H9 (cell line): Measurements from ENCODE around the gene GRIN2A. TPM values are rescaled to one million over a fixed set of nuclear protein-coding genes. Genes with fewer than 3 reads are reported as not detected.

Experiments used
- DNase-seq: peaks from one replicate; pipeline ENCODE4 v3.0.0-alpha.2; 2017
- H2AFZ ChIP-seq: one replicate; pipeline ENCODE4 v1.6.1; 2013; ENCODE audit warnings: mild to moderate bottlenecking, low read length, control low read depth, moderate library complexity
- H2AK5ac ChIP-seq: 2 replicates; pipeline ENCODE4 v1.6.1; 2013; ENCODE audit warnings: low read length, control low read depth, mixed read lengths; ENCODE audit not compliant: insufficient read length
- H2BK120ac ChIP-seq: one replicate; pipeline ENCODE4 v1.6.1; 2013; ENCODE audit warnings: low read depth, mild to moderate bottlenecking, low read length, control low read depth, inconsistent platforms; ENCODE audit not compliant: poor library complexity, severe bottlenecking
- H2BK12ac ChIP-seq: 2 replicates; pipeline ENCODE4 v1.6.1; 2013; ENCODE audit warnings: low read length, control low read depth, mixed read lengths, low read depth; ENCODE audit not compliant: insufficient read length
- H2BK15ac ChIP-seq: 2 replicates; pipeline ENCODE4 v1.6.1; 2013; ENCODE audit warnings: low read depth, low read length, control low read depth
- H2BK20ac ChIP-seq: one replicate; pipeline ENCODE4 v1.6.1; 2013; ENCODE audit warnings: low read depth, mild to moderate bottlenecking, low read length, control low read depth, inconsistent platforms; ENCODE audit not compliant: poor library complexity, severe bottlenecking
- H2BK5ac ChIP-seq: 2 replicates; pipeline ENCODE4 v1.6.1; 2013; ENCODE audit warnings: low read length, control low read depth, mixed read lengths; ENCODE audit not compliant: insufficient read length
- H3K14ac ChIP-seq: 2 replicates; pipeline ENCODE4 v1.6.1; 2013; ENCODE audit warnings: low read length, control low read depth; ENCODE audit not compliant: insufficient read depth
- H3K18ac ChIP-seq: 2 replicates; pipeline ENCODE4 v1.6.1; 2013; ENCODE audit warnings: low read depth, mild to moderate bottlenecking, mixed read lengths, low read length, control low read depth; ENCODE audit not compliant: insufficient read length
- H3K23ac ChIP-seq: 2 replicates; pipeline ENCODE4 v1.6.1; 2013; ENCODE audit warnings: low read length, control low read depth, mixed read lengths, low read depth; ENCODE audit not compliant: insufficient read length
- H3K23me2 ChIP-seq: 2 replicates; pipeline ENCODE4 v1.6.1; 2013; ENCODE audit warnings: low read depth, mild to moderate bottlenecking, mixed read lengths, low read length, control low read depth; ENCODE audit not compliant: insufficient read length, poor library complexity, severe bottlenecking
- H3K27ac ChIP-seq: 2 replicates; pipeline ENCODE4 v1.5.1; 2013; ENCODE audit warnings: low read length, control low read depth, mixed read lengths, low read depth; ENCODE audit not compliant: insufficient read length
- H3K27me3 ChIP-seq: 2 replicates; pipeline ENCODE4 v1.6.1; 2013; ENCODE audit warnings: low read length, control low read depth, inconsistent platforms; ENCODE audit not compliant: insufficient read depth
- H3K4ac ChIP-seq: 2 replicates; pipeline ENCODE4 v1.6.1; 2013; ENCODE audit warnings: low read depth, mild to moderate bottlenecking, control low read depth, inconsistent platforms, low read length, moderate library complexity
- H3K4me1 ChIP-seq: 2 replicates; pipeline ENCODE4 v1.6.1; 2013; ENCODE audit warnings: low read length, control low read depth, inconsistent platforms; ENCODE audit not compliant: insufficient read depth
- H3K4me2 ChIP-seq: 2 replicates; pipeline ENCODE4 v1.6.1; 2013; ENCODE audit warnings: low read length, control low read depth, mixed read lengths; ENCODE audit not compliant: insufficient read length, insufficient read depth
- H3K56ac ChIP-seq: 2 replicates; pipeline ENCODE4 v1.6.1; 2013; ENCODE audit warnings: low read depth, mild to moderate bottlenecking, mixed read lengths, low read length, control low read depth; ENCODE audit not compliant: insufficient read length
- H3K79me1 ChIP-seq: 2 replicates; pipeline ENCODE4 v1.6.1; 2013; ENCODE audit warnings: low read depth, mild to moderate bottlenecking, moderate library complexity, low read length, control low read depth, inconsistent platforms; ENCODE audit not compliant: insufficient read depth, poor library complexity, severe bottlenecking
- H3K79me2 ChIP-seq: 2 replicates; pipeline ENCODE4 v1.6.1; 2013; ENCODE audit warnings: low read length, control low read depth, inconsistent platforms; ENCODE audit not compliant: insufficient read depth
- H3K9ac ChIP-seq: 2 replicates; pipeline ENCODE4 v1.6.1; 2013; ENCODE audit warnings: low read length, control low read depth, mixed read lengths; ENCODE audit not compliant: insufficient read length; ENCODE audit errors: extremely low read depth
- H3K9me3 ChIP-seq: one replicate; pipeline ENCODE4 v1.6.1; 2013; ENCODE audit warnings: low read depth, low read length, inconsistent platforms; ENCODE audit not compliant: control insufficient read depth
- H3T11ph ChIP-seq: one replicate; pipeline ENCODE4 v1.6.1; 2013; ENCODE audit warnings: mild to moderate bottlenecking, low read length, control low read depth, inconsistent platforms
- H4K20me1 ChIP-seq: one replicate; pipeline ENCODE4 v1.6.1; 2013; ENCODE audit not compliant: control insufficient read depth, insufficient read length, insufficient read depth
- H4K5ac ChIP-seq: 2 replicates; pipeline ENCODE4 v1.6.1; 2013; ENCODE audit warnings: low read depth, mild to moderate bottlenecking, mixed read lengths, low read length, control low read depth; ENCODE audit not compliant: insufficient read length
- H4K8ac ChIP-seq: replicated peaks from 2 replicates; pipeline ENCODE4 v1.6.1; 2013; ENCODE audit warnings: low read length, control low read depth, mixed read lengths, low read depth; ENCODE audit not compliant: insufficient read length
- H4K91ac ChIP-seq: 2 replicates; pipeline ENCODE4 v1.6.1; 2013; ENCODE audit warnings: low read depth, mild to moderate bottlenecking, moderate library complexity, mixed read lengths, low read length, control low read depth; ENCODE audit not compliant: insufficient read length
- H3K27ac Mint-ChIP-seq, 3 experiments: 2 replicates in 2 of 3; 3 replicates in 1 of 3; pipeline ENCODE4 v1.8.0; 2020 to 2021; ENCODE audit warnings: mixed read lengths in 3 of 3, mild to moderate bottlenecking in 1 of 3, moderate library complexity in 1 of 3
- H3K27me3 Mint-ChIP-seq: 2 replicates; pipeline ENCODE4 v1.8.0; 2021; ENCODE audit warnings: low read depth, mild to moderate bottlenecking, moderate library complexity, mixed read lengths
- H3K36me3 Mint-ChIP-seq, 3 experiments: 2 replicates in 2 of 3; 3 replicates in 1 of 3; pipeline ENCODE4 v1.8.0; 2020 to 2021; ENCODE audit warnings: low read depth in 3 of 3, mixed read lengths in 3 of 3; ENCODE audit not compliant: insufficient read depth in 1 of 3
- H3K4me1 Mint-ChIP-seq, 2 experiments: 2 replicates each; pipeline ENCODE4 v1.8.0; 2020; ENCODE audit warnings: mixed read lengths in 2 of 2
- H3K4me3 Mint-ChIP-seq, 2 experiments: 2 replicates in 1 of 2; 3 replicates in 1 of 2; pipeline ENCODE4 v1.8.0; 2020 to 2021; ENCODE audit warnings: mild to moderate bottlenecking in 2 of 2, mixed read lengths in 2 of 2, moderate library complexity in 1 of 2
- H3K9me3 Mint-ChIP-seq, 2 experiments: 2 replicates in 1 of 2; 3 replicates in 1 of 2; pipeline ENCODE4 v1.8.0; 2020; ENCODE audit warnings: mild to moderate bottlenecking in 2 of 2, mixed read lengths in 2 of 2, moderate library complexity in 1 of 2
- CTCF ChIP-seq: fragments of 200-600 bp; sonication (generic); conservative IDR thresholded peaks from 3 replicates; pipeline ENCODE4 v1.8.0; 2021; ENCODE audit warnings: antibody characterized with exemption, mild to moderate bottlenecking
- WGBS: extraction: QIAGEN DNeasy Blood & Tissue Kit; methylation state at CpG from one replicate; pipeline ENCODE4 v1.1.7; 2013; ENCODE audit warnings: missing lambda C conversion rate, low lambda C conversion rate, mixed read lengths; ENCODE audit not compliant: insufficient read length; ENCODE audit errors: extremely low coverage; 5-methylcytosine and 5-hydroxymethylcytosine counted together
- total RNA-seq: library from RNA; stranded (reverse); gene quantifications from 2 replicates; pipeline ENCODE4 v1.2.1, GENCODE V29; 2021

Gene GRIN2A
- total RNA-seq, 1 experiment from 2014 or later, result 1.5 TPM

- Histone ChIP-seq H2BK120ac (no peak overlapping the region), H3K4me2 (no peak overlapping the region), H3T11ph (no peak overlapping the region), H4K8ac (no peak overlapping the region), H3K23ac (no peak overlapping the region), H2AK5ac (no peak overlapping the region), H3K18ac (no peak overlapping the region), H3K9ac (no peak overlapping the region), H3K9me3 (no peaks in the 10 kb centered on the region), H2BK12ac (no peak overlapping the region), H3K14ac (no peak overlapping the region), H3K27ac (no peak overlapping the region), H4K20me1 (no peaks in the 10 kb centered on the region), H4K5ac (no peak overlapping the region), H3K27me3 (no peaks in the 10 kb centered on the region), H3K79me2 (no peaks in the 10 kb centered on the region), H3K4me1 (no peaks in the 10 kb centered on the region), H3K56ac (no peak overlapping the region), H2BK5ac (no peak overlapping the region), H4K91ac (no peak overlapping the region), H2BK15ac (no peak overlapping the region), H2BK20ac (no peak overlapping the region), H2AFZ (no peak overlapping the region), H3K79me1 (no peaks in the 10 kb centered on the region), H3K4ac (no peak overlapping the region), H3K23me2 (no peaks in the 10 kb centered on the region)
- WGBS, result no CpG with 5 or more reads among the region's 2 CpGs
- H3K27me3 Mint-ChIP-seq, result no peaks in the 10 kb centered on the region
- no peaks in the 10 kb centered on the region for H3K36me3 Mint-ChIP-seq
- DNase-seq, result no peak
- H3K4me1 Mint-ChIP-seq, result peaks cover 0 to 3% of the 10 kb centered on the region in 2 experiments; a peak in 1 of 4 replicates
- H3K4me3 Mint-ChIP-seq, result no peak overlapping the region
- no peak for TF ChIP-seq CTCF
- no peak overlapping the region for H3K27ac Mint-ChIP-seq
- H3K9me3 Mint-ChIP-seq, result no peaks in the 10 kb centered on the region
Observed at GRCh38 chr16:9847146-9847545, 335.1 kb downstream of the GRIN2A start.
